Measurements from ENCODE around the gene ZNF584.

GRCh38 chr19:58451358-58452101 is 43.1 kb downstream of the ZNF584 start, which contains the start of gene ZNF324B:
- TF ChIP-seq CTCF (IDR thresholded peaks at IDR 0.05) (no peak), POLR2A (IDR thresholded peaks at IDR 0.05) (peak; percentile 45 to 62)
